Loucy (cell line): Measurements from ENCODE around the gene KLK1.
"Not testable (repeated sequence)": the region's sequence is repeated elsewhere in the genome, so short reads cannot be mapped to it uniquely, and the experiment has no call there.

Experiments used
- H2AFZ ChIP-seq: fragments of 200-600 bp; sonication (generic); 2 replicates; pipeline ENCODE4 v1.6.0; 2016; ENCODE audit warnings: antibody characterized with exemption, mild to moderate bottlenecking, low read length, moderate library complexity
- H3F3A ChIP-seq: fragments of 200-600 bp; 2 replicates; pipeline ENCODE4 v1.6.0; 2016; ENCODE audit warnings: antibody characterized with exemption, low read depth, mild to moderate bottlenecking
- H3K27me3 ChIP-seq: fragments of 200-600 bp; sonication (generic); 2 replicates; pipeline ENCODE4 v1.6.1; 2014; ENCODE audit warnings: low read length, mild to moderate bottlenecking; ENCODE audit not compliant: insufficient read depth, poor library complexity, severe bottlenecking
- H3K36me3 ChIP-seq: fragments of 200-600 bp; sonication (generic); 2 replicates; pipeline ENCODE4 v1.6.1; 2016; ENCODE audit warnings: low read length; ENCODE audit not compliant: insufficient read depth
- H3K4me1 ChIP-seq: fragments of 200-600 bp; sonication (generic); 2 replicates; pipeline ENCODE4 v1.5.1; 2014; ENCODE audit warnings: low read length, mild to moderate bottlenecking; ENCODE audit not compliant: insufficient read depth, poor library complexity, severe bottlenecking
- H3K4me2 ChIP-seq: fragments of 200-600 bp; sonication (generic); 2 replicates; pipeline ENCODE4 v1.6.0; 2014; ENCODE audit warnings: antibody characterized with exemption, low read length, low read depth, mild to moderate bottlenecking; ENCODE audit not compliant: poor library complexity, severe bottlenecking
- H3K4me3 ChIP-seq: fragments of 200-600 bp; sonication (generic); 2 replicates; pipeline ENCODE4 v1.5.1; 2014; ENCODE audit warnings: low read length, mild to moderate bottlenecking, mixed read lengths; ENCODE audit not compliant: poor library complexity, severe bottlenecking
- H3K79me2 ChIP-seq: fragments of 200-600 bp; sonication (generic); 2 replicates; pipeline ENCODE4 v1.6.1; 2014; ENCODE audit warnings: low read length; ENCODE audit not compliant: insufficient read depth
- H3K9ac ChIP-seq: fragments of 200-600 bp; sonication (generic); 2 replicates; pipeline ENCODE4 v1.6.0; 2014; ENCODE audit warnings: mild to moderate bottlenecking, low read depth, low read length, moderate library complexity; ENCODE audit not compliant: poor library complexity, severe bottlenecking
- H3K9me2 ChIP-seq: fragments of 200-600 bp; sonication (generic); replicated peaks from 2 replicates; pipeline ENCODE4 v1.6.1; 2016; ENCODE audit warnings: low read depth, low read length, mixed read lengths
- H3K9me3 ChIP-seq: fragments of 200-600 bp; sonication (generic); 2 replicates; pipeline ENCODE4 v1.6.1; 2014; ENCODE audit warnings: mild to moderate bottlenecking, antibody characterized with exemption, low read length, low read depth; ENCODE audit not compliant: insufficient read depth
- H4K20me1 ChIP-seq: fragments of 200-600 bp; sonication (generic); 2 replicates; pipeline ENCODE4 v1.6.0; 2014; ENCODE audit warnings: antibody characterized with exemption, low read length, mild to moderate bottlenecking; ENCODE audit not compliant: insufficient read depth, poor library complexity, severe bottlenecking
- CTCF ChIP-seq: fragments of 200-600 bp; sonication (generic); conservative IDR thresholded peaks from 2 replicates; pipeline ENCODE4 v1.5.1; 2014; ENCODE audit warnings: mild to moderate bottlenecking, antibody characterized with exemption, low read length
- EZH2phosphoT487 ChIP-seq: fragments of 200-600 bp; IDR thresholded peaks from 2 replicates; pipeline ENCODE4 v1.6.1; 2018; ENCODE audit warnings: antibody characterized with exemption, mild to moderate bottlenecking, moderate library complexity, borderline replicate concordance

The KLK1 gene

GRCh38 chr19:50772476-50772875 lies 51.1 kb downstream of the KLK1 start:
- Histone ChIP-seq H3K27me3 (no peaks in the 10 kb centered on the region), H3K4me3 (no peak overlapping the region), H3K9me2 (no peaks in the 10 kb centered on the region), H3K36me3 (no peaks in the 10 kb centered on the region), H3F3A (no peaks in the 10 kb centered on the region), H4K20me1 (no peaks in the 10 kb centered on the region), H3K79me2 (no peaks in the 10 kb centered on the region), H3K9me3 (no peaks in the 10 kb centered on the region), H3K4me1 (no peaks in the 10 kb centered on the region), H3K9ac (no peak overlapping the region), H3K4me2 (peak overlapping the region; percentile 6), H2AFZ (peak overlapping the region; percentile 58; the same call in 1 of the 2 replicates)
- TF ChIP-seq CTCF (no peak), EZH2phosphoT487 (no peak)

DNA sequence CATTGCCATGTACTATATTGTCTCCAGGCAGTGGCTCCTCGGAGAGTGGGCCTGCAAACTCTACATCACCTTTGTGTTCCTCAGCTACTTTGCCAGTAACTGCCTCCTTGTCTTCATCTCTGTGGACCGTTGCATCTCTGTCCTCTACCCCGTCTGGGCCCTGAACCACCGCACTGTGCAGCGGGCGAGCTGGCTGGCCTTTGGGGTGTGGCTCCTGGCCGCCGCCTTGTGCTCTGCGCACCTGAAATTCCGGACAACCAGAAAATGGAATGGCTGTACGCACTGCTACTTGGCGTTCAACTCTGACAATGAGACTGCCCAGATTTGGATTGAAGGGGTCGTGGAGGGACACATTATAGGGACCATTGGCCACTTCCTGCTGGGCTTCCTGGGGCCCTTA lies 52.7 kb downstream of the KLK1 start:
- no peak overlapping the region for H3K4me3 ChIP-seq
- H3K4me2 ChIP-seq: no peak overlapping the region
- no peaks in the 10 kb centered on the region for H4K20me1 ChIP-seq
- H3K4me1 ChIP-seq: no peaks in the 10 kb centered on the region
- no peaks in the 10 kb centered on the region for H3K36me3 ChIP-seq
- H3K27me3 ChIP-seq: no peaks in the 10 kb centered on the region
- H2AFZ ChIP-seq: no peak overlapping the region
- H3K9ac ChIP-seq: no peak overlapping the region
- no peak for TF ChIP-seq EZH2phosphoT487
- no peak for TF ChIP-seq CTCF
- no peaks in the 10 kb centered on the region for H3F3A ChIP-seq
- no peaks in the 10 kb centered on the region for H3K9me3 ChIP-seq
- H3K9me2 ChIP-seq: no peaks in the 10 kb centered on the region
- no peaks in the 10 kb centered on the region for H3K79me2 ChIP-seq

GRCh38 chr19:50770164-50770563 lies 53.4 kb downstream of the KLK1 start, which contains the start of gene GPR32:
Gene GPR32 (plus strand): TSS chr19:50770464. CDS start chr19:50770601, 137 bp downstream.
- not testable (repeated sequence) for H3K79me2 ChIP-seq, H3K9ac ChIP-seq

More at GRCh38 chr19:50770164-50770563, 53.4 kb downstream of the KLK1 start, which contains the start of gene GPR32:
- H3K4me2 ChIP-seq, H3K9me3 ChIP-seq, H2AFZ ChIP-seq, H3K4me3 ChIP-seq, H4K20me1 ChIP-seq, H3K4me1 ChIP-seq, H3F3A ChIP-seq, H3K27me3 ChIP-seq, H3K9me2 ChIP-seq, H3K36me3 ChIP-seq: not testable (repeated sequence)
